T1000 (cell line): ENCODE results near the gene AMPD1.

Experiments
- DNase-seq: peaks from one replicate; lab custom pipeline; 2025; ENCODE audit warnings: mixed read lengths; lab: John Stamatoyannopoulos, UW

AMPD1 gene

DNA sequence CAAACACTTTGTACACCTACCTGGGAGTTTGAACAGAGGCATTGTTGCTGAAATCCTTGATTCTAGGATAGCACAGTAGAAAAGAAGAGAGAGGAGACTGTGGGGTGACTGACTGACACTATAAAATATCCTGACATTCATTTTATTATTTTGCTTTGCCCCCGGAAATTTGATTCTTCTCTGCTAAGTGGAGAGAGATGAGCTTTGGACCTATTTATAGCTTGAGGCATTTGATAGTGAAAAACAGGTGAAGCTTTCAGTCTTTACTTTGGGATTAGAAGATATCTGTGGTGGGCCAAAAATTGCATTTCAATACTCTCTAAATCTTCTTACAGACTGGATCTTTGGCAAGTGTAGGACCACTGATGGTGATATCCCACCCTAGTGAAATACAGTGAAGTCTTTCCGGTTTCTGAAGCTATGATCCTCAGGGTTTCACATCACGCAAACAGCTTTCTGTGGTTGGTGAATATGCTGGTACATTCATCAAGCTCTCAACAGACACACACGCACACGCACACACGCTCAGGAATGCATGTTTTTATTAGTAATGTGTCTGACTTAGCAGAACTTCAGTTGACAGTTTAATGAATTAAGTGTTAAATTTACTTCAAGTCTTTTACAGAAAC is at the start of gene AMPD1:
AMPD1 (minus strand) TSS at position 117 of the 629 bp plus-strand sequence; CDS start at position 42, 75 bp downstream.
- no peak for DNase-seq

DNA sequence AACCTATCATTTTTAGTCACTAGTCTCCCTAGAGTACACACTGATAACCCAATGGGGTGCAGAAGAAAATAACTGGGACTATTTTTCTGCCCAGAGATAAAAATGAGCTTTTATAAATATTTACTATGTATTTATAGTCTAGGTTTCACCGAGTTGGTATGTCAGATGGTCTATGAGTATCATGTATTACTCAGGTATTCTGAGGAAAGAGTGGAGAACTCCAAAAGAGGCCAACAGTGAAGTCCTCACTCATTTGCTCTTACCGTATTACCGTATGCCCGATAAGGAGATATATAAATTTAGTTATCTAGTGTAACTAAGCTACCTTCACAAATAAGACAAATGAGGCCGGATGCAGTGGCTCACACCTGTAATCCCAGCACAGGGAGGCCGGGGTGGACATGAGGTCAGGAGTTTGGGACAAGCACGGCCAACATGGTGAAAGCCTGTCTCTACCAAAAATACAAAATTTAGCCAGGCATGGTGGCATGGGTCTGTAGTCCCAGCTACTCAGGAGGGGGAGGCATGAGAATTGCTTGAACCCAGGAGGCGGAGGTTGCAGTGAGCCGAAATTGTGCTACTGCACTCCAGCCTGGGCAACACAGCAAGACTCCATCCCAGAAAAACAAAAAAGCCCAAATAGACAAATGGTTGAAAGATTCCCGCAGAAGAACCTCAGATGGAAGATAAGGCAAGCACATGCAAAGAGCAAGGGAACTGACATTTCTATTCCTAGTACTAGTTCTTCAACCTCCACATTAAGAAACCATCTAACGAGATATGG is 46.8 kb upstream of the AMPD1 start:
- no peak for DNase-seq

DNA sequence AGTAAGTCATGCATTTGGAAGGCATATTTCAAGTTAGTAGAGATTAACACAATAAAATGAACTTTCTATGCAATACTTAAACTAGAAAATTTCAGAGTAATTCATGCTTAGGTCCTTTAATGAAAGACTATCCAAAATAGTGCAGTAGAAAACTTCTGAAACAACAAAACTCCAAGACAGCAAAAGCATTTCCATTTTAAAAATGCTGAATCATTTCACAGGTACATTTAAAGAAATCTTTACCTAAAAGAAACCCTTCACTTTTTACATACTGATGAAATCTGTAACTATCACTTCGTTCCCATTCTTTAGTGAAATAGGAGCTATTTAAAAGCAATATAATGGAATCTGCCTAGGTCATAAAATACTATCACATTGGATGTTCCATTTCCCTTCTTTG is 45.0 kb upstream of the AMPD1 start:
- DNase-seq = no peak

DNA sequence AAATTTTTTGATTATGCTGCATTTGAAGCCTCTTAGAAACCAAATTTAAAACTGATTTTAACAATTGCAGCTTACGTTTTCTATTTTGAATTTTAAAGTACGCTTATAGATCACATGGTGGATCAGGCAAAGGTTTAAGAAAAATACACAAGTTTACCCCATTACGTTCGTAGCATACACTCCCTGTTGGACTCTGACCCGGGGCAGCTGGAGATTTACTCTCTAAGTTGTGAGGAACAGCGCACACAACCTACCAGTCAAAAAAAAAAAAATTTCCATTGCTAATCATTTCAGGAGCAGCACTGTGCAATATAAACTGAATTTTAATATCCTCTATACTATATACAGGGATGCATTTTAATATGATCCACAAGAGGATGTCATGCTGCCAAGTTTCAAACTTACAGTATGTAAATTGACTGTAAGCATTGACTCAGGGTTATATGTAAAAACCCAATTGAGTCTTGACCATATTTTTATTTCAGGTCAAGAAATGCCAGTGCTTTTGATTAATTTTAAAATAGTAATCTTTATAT is 42.0 kb upstream of the AMPD1 start:
- no peak for DNase-seq

DNA sequence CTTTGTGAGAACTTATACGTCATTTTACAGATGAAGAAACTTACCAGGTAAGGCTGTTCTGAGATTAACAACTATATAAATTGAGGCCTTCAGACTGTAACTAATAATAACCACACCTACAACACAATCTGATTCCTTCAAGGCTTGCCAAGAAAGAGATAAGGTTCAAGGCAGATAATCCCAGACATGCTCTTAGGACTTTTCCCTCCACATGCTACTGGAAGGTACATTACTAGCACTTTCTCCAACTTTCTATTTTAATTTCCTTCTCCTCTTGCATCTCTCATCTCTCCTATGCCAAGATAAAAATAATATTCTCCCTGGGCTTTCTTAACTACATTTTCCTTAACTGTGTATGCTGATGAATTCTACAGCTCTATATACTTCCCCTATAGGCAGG is 40.1 kb upstream of the AMPD1 start:
- no peak for DNase-seq

DNA sequence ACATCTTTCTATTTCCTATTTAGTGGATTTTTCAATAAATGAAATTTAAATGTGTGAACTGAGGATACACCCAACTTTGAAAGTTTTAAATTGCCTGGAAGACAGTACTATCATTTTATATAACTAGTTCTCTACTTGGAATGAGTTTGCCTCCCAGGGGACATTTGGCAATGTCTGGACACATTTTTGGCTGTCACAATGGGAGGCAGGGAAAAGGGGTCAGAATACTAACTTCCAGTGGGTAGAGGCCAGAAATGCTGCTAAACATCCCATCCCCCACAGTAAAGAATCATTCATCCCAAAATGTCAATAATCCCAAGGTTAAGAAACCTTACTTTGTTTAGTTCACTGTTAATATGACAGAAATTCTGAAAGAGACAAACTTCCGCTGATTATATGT is 34.4 kb upstream of the AMPD1 start:
- no peak for DNase-seq

DNA sequence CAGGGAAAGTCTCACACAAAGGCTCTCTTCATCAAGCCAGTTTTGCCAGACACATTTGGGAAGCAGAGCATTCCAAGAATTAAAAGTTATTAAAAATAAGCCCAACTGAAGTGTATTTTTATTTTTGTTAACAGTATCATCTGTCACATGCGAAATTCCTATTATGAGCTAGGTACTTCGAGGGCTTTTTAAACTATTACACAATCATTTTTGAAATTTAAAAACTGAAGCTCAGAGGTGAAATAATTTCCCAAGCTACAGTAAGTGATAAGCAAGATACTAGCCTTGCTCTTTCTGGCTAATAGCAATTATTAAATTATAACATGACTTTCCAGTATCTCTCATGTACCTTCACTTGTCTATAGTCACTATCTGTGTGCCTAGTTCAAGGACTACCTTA is 33.2 kb upstream of the AMPD1 start:
- no peak for DNase-seq

DNA sequence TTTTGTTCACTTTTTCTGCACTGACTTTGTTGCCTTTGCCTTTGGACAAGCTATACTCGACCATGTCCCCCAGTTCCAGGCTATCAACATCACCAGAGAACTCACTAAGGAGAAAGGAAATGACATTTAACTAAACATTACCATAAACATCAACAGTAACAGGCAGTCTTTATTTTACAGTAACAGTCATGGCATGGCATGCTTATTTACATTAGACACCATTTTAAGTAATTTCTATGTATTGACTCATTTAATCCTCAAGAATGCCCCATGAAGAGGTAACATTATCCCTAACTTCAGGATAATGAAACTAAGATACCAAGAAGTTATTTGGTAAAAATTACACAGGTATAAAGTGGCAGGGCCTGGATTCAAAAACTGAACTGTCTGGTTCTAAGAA is 29.9 kb upstream of the AMPD1 start:
- no peak for DNase-seq

DNA sequence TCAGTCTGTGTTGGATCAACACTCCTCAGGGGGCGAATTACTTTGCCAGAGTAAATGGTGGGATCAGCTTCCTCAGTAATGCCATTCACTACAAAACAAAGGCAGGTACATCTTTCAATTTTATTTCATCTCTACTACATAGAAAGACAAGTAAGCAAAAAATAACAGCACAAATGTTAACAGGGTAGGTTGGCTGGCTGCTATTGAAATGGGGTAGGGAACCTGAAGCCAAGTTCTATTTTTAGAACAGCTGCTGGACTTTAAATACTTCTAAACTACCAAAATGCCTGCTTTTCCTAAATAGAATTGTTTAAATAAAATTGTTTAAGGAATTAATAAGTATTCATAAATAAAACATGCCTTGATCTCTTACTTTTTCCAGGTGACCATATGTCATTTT is 28.6 kb upstream of the AMPD1 start:
- no peak for DNase-seq

DNA sequence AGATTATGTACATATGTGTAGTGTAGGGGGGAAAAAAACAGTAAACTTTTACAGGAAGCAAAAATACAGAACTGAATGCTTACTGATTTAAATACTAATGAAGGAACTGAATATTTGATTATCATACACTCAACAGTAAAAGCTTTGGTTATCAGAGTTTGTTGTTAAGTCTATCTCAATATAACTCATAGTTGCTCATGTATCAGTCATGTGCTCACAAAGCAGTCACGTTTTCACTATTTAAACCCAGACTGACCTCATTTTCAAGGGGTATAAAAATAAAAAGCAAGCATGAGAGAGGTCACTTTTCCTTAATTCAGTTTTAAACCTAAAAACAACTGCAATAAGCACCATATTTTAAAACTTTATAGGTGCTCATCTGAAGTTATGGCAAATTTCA is 28.1 kb upstream of the AMPD1 start:
- no peak for DNase-seq

DNA sequence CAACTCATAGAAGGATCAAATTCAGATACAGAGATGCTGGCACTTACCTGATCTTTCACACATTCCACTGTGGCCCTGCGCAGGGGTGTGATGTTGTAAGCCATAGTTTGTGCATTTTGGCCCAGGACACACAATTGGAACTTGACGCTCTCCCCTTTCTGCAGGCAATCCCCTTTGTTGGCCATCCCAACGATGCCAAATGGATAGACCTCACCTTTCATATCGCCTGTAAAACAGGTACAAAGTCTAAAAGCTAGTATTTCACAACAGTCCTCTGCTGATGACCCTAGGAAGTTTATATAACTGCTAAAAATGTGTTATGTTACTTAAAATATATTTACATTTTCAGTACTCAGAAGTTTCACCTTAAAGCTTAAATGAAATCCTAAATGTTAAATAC is 25.1 kb upstream of the AMPD1 start:
- DNase-seq = no peak

DNA sequence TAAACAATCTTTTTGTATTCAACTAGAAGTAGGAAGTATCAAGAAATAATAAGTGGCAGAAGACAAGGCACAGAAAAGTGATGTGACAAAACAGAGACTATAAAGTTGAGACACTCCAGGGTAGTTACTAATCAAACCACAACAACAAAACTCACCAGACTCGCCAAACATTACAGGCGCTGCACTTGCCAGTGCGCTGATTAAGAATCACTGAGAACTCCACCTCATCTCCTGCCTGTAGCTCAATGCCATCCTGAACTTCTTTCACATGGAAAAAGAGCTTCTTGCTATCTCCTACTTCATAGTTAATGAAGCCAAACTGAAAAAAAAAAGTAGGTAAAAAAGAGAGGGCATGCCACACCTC is 24.1 kb upstream of the AMPD1 start:
- no peak for DNase-seq

DNA sequence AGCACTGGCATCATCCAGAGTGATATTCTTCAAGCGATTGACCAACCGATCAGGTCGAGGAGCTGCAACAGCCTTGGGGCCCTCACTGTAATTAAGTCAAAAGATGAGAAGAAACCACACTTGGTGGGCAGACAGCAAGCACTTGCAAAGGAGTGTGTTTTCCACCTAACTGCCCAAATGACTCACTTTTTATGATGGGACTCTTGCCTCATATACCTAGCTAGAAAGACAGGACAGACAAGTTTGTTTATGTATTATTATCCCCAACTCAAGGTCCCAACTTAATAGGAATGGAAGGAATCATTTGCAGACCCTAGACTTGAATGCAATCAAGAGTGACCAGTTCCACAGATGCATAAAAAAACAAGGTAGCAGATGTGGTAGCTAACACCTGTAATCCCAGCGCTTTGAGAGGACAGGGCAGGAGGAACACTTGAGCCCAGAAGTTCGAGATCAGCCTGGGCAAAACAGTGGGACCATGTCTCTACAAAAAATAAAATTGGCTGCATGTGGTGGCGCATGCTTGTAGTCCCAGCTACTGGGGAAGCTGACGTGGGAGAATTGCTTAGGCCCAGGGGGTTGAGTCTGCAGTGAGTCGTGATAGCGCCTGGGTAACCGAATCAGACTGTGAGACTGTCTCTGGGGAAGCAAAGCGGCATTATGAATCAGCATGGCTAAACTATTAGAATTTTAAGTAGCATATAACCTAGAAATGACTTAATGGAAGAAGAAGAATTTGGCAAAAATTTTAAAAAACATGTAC is 23.5 kb upstream of the AMPD1 start:
- DNase-seq = no peak

DNA sequence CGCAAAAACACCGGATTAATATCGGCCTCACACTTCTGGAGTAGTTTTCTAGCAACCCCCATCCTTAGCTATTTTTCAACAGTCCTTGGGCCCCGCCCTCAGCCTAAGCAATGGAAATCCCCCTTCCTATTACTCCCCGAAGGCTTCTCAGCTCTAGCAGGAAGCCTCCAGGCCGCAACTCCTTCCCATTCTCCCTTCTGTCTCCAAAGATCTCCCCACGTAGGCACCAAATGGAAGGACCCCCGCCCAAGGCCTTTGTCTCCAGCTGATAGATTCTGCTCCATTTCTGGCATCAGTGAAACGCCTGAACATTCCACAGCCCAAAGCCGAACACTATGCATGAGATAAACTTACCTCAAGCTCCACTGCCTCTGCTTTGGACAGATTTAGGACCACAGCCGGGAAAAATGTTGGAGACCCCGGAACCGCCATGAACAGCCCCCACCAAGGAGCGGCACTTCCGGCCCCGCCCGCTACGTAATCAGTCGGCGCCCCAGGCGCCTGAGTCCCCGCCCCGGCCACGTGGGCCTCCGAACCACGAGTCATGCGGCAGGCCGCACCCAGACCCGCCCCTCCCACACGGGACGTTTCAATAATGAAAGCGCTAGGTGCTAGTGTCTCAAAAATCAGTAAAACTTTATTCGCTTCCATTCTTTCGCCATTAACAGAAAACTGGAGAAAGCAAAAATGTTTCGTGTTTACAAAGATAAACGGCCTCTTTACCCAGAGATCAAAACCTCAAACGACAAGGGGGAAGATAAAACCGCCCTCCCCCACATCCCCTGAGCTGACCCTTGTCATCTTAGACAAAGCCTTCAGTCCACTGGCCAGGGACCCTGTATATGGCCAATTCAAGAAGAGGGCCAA is 21.2 kb upstream of the AMPD1 start, which contains the start of gene NRAS:
NRAS (minus strand) TSS at position 468 of the 867 bp plus-strand sequence. CDS start 611 bp downstream, outside the sequence.
- peak; percentile 87 for DNase-seq

DNA sequence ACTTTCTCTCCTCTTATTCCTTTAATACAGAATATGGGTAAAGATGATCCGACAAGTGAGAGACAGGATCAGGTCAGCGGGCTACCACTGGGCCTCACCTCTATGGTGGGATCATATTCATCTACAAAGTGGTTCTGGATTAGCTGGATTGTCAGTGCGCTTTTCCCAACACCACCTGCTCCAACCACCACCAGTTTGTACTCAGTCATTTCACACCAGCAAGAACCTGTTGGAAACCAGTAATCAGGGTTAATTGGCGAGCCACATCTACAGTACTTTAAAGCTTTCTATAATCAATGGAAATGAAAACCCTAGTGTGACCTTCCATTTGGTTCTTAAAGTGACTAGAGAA is 20.6 kb upstream of the AMPD1 start:
- no peak for DNase-seq

DNA sequence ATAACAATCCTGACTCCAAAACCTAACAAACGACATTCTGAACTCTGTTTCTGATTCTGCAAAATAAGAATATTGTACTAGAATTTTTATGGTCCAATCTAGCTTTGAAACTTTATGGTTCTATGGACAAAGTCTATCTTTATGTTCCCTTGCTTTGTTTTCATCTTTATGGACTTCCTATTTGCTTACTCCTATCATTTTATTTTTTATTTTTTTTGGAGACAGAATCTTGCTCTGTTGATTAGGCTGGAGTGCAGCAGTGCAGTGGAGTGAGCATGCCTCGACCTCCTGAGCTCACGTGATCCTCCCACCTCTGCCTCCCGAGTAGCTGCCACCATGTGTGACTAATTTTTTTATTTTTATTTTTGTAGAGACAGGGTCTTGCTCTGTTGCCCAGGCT is 17.6 kb upstream of the AMPD1 start:
- no peak for DNase-seq

DNA sequence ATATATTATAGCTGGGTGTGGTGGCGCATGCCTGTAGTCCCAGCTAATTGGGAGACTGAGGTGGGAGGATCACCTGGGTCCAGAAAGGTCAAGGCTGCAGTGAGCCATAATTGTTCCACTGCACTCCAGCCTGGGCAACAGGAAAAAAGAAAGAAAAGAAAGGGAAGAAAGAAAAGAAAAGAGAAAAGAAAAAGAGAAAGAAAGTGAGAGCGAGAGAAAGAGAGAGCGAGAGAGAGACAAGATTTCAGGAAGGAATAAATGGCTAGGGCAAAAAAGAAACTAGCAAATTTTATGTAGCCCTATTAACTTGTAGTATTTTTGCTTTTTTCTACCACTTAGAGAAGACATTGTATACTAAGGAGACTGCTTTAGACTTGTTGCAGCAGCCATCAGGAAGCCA is 15.0 kb upstream of the AMPD1 start:
- DNase-seq = no peak

DNA sequence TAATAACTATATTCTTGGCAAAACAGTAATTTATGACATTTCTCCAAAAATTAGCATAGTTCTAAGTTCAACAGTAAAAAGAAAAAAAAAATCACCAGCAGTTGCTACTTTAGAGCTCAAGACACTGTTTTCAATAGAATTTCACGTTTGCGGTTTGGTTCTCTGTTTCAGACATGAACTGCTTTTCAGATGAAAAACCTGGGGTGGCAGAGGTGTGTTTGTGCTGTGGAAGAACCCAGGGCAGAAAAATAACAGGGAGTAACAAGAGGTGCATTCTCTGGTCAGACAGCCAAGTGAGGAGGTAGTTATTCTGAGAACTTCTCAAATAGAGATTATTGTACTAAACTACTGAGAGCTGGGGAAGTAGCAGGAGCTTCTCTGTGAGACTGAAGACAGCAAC is 12.3 kb upstream of the AMPD1 start:
- no peak for DNase-seq

DNA sequence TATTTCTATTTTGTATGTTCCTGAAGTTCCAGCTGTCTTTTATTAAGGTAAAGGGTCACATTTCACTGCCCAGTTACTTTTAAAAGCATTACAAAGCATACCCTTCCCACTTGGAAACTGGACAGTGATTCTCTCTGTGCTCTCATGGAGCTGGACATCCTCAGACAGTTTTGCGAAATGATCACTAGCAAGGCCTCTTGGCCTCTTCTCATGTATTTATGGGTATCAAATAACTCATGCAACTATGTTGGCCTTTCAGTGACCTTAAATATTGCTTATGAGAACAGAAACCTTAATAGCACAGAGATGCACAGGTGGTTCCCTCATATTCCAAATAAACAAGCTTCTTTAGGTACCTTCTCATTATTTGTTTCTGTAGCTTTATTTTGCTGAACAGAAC is 7.9 kb upstream of the AMPD1 start:
- no peak for DNase-seq

DNA sequence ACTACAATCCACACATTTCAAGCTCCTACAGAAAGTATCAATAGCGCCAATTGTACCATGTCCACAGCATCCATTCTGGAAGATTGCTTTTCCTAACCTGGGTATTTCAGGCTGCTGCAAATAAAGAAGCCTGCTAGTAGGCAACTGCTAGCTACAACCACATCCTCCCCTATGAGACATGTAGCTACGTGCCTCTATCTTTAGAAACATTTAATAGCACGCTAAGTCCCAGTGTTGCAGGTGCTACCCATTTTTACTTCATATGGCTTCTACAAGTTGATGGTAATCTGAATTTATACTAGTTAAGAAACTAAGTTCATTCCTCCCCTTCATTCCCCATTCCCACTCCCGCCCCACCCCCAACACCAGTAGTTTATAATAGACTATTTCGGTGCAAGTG is 7.4 kb upstream of the AMPD1 start:
- no peak for DNase-seq

DNA sequence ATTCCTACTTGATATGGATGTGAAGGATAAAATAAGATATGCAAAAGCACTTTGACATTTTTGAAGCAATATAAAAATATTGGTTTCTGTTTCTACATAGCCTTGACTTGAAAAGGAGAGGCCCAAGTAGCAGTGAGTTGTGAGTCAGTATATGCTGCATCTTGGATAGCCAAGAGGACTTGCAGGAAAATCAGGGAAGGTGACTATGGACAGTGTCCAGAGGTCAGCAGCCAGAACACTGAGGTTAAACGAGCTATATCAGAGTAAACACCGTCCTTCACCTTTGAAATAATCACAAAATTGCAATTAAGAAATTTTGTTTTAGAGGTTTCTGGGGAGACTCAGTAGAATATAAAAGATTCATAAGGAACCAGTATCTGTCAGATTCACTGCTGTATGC is 6.6 kb upstream of the AMPD1 start:
- no peak for DNase-seq

DNA sequence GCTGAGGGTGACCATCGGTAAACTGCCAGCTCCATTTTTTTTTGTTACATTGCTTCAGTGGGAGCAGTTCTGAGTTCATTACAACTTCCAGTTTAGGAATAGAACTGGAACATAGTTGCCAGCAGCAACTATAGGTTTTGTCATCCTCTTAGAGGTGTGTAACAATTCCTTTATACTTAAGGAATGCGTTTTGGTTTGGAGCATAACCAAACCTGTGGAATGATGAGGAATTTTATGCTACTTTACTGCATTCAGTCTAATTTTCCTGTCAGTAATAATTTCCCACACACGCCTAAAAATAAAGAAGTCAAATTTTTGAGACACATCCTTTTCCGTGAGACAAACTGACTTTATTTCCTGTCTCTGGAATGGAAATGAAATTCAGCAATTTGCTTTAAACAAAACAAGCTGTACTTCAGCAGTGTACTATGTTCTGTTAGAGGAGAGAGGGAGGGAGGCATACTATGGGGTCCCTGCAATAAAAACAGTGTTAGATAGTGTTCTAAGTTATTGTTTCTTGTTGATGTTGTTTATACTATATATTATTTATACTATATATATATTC is 4.8 kb upstream of the AMPD1 start:
- no peak for DNase-seq
